ENCODE data around the gene TOPAZ1.

TOPAZ1 gene

DNA sequence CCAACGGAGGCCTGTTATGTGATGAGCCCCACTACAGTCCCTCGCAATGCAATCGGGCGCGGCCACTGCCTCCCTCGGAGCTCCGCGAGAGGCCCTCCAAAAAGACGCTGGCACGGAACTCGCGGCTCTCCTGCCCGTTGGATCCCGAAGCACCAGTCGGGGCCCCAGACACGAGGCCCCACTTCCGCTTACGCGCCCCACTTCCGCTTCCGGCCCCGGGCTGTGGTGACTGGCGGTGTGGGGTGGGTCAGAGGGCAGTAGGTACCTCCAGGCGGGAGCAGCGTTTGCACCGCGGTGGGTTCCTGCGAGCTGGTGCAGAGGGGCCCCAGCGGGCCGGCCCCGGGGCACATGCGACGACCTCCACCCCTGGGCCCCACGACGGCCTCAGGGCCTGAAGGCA is at the start of gene TOPAZ1:
TOPAZ1 (plus strand) TSS at position 181 of the 400 bp plus-strand sequence; CDS start at position 349, 168 bp downstream.
- in situ Hi-C loops (cut with MboI; ENCODE audit: low pct_unique_long_range_greater_than_20kb, low sequenced_read_pairs), result no loop called here
- DNase-seq, result no peak

DNA sequence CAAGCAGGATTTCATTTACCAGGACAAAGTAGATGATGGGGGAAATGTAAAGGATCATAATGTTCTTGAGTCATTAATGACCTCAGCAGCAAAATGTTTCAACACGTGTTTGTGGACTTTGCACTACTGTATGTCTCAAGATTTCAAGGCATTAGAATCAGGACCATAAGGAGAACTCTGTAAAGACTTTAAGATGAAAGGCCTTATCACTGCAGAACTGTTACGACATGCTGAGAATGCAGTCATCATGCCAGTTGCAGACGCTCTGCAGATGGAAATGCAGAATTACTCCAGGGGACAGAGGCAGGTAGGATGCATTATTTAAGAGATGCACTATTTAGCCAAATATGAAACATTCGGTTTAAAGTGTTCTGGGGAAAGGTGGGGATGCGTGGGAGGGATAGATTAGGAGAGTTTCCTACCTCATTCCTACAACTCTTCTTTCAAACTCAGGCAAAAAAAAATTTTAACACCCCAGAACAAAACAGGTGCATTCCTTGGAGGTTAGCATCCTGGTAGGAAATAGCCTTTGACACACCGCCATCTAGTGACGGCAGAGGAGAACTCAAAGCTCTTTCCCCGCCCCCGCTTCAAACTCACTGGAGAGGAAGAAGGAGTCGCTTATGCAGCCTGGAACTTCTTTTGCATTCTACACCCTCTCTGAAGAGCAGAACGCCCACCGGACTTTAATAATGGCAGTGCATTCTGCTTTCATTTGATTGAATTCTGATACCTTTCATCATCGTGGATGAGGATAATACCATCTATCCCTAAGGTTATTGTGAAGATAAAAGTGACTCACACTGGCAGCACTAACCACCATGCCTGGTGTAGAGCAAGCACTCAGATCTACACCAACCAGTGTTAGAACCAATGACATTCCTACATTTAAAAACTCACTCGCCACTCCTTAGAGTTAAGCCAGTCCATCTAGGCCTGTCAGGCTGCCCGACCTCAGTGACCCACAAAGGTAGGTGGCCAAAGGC is 43.1 kb upstream of the TOPAZ1 start:
- in situ Hi-C loops (cut with MboI; ENCODE audit: low pct_unique_long_range_greater_than_20kb, low sequenced_read_pairs), result loop anchor here (25.0 kb wide), 1 partner anchor 336 kb away; no protein-coding TSS in a partner anchor
- peak; percentile 83 for DNase-seq

DNA sequence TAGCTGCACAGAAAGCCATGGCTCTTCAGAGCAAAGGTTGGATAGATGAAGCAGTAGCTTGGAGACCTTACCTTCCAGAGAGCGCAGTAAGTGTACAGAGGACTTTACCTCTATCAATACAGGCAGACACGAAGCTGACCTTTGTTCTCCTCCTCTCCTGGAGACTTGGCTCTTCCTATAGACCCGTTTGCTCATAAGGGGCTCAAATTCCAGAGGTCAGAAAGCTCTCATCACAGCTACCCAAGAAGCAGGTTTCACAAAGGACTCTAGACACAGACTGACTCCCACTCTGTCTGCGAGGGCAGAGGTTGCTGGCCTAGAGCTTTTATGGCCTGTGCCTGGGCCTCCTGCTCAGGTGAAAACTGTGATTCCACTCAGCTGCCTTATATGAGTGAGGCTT is 35.4 kb upstream of the TOPAZ1 start:
- no peak for DNase-seq
- in situ Hi-C loops (cut with MboI; ENCODE audit: low pct_unique_long_range_greater_than_20kb, low sequenced_read_pairs), result no loop called here

DNA sequence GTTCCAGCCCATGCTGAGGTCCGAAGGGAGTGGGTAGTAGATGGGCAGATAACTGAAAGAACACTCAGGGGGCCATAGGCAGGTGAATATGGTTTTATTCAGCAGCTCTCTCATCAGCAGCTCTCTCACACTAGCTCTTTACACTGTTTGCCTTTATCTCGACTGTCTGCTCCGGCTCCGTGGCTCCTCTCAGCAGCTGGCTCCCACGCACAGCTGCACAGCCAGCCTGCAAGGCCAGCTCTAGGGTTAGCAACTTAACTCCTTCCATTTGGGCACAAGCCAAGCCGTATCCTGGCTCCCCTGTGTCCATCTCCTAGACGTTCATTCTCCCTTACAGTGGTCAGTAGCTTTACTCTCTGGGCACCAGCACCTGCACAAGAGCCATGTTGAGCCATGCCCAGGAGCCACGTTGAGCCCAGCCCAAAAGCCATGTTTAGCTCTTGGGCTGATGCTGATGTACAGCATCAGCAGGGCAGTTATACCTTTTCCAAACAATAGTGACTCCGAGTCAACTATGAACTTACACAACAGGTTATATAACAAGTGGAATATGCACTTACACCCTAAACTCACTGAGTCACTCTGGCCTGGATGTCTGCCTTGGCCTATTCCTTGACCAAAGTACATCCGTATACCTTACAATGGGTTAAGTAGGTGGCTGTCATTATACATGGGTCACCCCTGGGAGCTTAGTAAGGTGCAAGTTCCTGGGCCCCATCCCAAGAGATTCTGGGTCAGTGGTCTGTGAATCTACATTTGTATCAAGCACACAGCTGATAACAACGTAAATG is 34.6 kb upstream of the TOPAZ1 start:
- in situ Hi-C loops (cut with MboI; ENCODE audit: low pct_unique_long_range_greater_than_20kb, low sequenced_read_pairs), result no loop called here
- DNase-seq, result no peak

DNA sequence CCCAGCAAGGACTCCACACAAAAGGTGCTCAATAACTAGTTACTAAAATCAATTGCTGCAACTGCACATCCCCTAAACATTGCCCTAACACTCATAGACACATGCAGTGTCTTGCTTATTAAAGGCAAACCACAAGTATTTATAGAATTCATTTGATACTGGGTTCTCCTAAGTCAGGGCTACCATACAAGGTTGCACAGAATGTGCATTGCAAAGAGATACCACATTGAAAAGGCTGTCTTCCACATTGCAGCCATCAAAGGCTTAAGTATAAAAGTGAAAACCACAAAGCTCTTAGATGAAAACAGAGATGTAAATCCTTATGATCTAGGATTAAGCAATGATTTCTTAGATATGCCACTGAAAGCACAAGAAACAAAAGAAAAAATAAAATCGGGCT is 33.6 kb upstream of the TOPAZ1 start:
- no peak for DNase-seq
- in situ Hi-C loops (cut with MboI; ENCODE audit: low pct_unique_long_range_greater_than_20kb, low sequenced_read_pairs), result no loop called here

DNA sequence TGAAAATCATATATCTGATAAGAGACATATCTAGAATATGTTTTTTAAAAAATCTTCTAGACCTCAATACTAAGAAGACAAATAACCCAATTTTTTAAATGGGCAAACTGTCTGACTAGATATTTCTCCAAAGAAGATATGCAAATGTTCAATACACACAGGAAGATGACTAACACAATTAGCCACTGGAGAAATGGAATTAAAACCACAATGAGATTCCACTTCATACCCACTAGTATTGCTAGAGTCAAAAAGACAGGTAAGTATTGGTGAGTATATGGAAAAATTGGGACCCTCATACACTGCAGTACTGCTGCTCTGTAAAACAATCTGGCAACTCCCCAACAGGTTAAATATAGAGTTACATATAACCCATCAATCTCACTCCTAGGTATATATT is 33.1 kb upstream of the TOPAZ1 start:
- no peak for DNase-seq
- in situ Hi-C loops (cut with MboI; ENCODE audit: low pct_unique_long_range_greater_than_20kb, low sequenced_read_pairs), result no loop called here

DNA sequence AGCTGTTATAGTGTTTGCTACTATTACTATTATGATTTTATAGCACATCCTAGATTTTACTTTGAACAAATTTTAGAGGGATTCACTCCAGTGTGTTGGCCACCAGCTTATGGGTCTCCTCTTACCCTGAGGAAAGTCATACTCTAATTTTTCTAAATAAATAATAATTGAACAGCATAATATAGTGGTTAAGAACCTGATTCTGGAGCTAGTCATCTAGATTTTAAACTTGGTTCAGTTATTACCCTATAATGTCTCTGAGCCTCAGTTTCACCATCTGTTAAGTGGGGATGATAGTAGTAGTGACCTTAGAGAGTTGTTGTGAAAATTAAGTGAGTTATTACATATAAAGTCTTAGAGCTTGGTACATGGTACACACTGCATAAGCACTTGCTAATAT is 30.7 kb upstream of the TOPAZ1 start:
- DNase-seq, result no peak
- in situ Hi-C loops (cut with MboI; ENCODE audit: low pct_unique_long_range_greater_than_20kb, low sequenced_read_pairs), result no loop called here

DNA sequence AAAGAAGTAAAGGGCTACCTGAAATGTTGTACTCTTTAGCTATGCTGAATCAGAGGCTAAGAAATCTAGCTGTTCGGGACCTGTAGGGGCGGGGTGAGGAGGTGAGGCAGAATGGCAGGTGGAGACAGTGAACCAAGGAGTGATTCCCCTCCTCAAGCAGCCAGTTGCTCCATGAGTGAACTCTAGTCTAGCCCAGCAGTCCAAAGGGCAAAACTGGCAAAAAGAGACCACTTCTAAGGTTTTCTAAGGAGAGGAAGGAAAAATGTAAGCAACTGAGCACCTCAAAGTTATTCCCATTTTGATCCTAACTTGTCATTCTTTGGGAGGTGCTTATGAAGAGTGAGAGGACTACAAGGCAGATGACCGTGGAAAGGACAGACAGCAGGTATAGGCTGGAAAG is 19.3 kb upstream of the TOPAZ1 start:
- in situ Hi-C loops (cut with MboI; ENCODE audit: low pct_unique_long_range_greater_than_20kb, low sequenced_read_pairs), result no loop called here
- no peak for DNase-seq

DNA sequence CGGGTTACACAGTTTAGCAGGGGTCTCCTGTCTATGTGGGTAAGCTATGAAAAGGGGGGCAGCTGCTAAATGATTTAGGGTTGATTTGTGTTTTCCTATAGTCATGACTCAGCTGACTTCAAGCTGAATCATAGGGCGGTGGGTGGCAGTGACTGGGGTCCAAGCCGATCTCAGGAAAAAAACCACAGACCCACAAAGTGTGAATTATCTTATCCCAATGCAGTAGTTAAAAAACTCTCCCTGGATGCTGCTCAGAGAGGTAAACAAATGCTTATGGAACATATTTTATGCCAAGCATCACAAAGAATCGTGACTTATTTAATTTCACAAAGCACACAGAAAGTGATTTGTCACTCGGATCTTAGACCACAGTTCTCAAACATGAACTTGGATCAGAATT is 18.4 kb upstream of the TOPAZ1 start:
- in situ Hi-C loops (cut with MboI; ENCODE audit: low pct_unique_long_range_greater_than_20kb, low sequenced_read_pairs), result no loop called here
- no peak for DNase-seq

DNA sequence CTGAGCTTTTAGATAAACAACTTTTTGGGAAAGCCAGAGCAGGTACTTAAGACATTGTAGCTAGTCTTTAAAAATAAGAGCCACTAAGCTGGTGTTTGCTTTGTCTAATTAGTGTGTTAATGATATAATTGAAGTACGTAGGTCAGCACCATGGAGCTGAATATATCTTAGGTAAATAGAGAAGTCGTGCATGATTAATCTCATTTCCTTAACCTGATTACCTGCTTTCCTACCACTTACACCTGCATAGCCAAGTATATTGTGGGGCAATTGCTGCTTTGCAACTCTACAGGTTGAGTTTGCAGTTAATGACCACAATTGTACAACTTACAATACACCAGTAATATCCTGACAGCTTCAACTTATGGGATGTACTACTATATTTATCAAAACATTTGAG is 17.6 kb upstream of the TOPAZ1 start:
- no peak for DNase-seq
- in situ Hi-C loops (cut with MboI; ENCODE audit: low pct_unique_long_range_greater_than_20kb, low sequenced_read_pairs), result no loop called here

DNA sequence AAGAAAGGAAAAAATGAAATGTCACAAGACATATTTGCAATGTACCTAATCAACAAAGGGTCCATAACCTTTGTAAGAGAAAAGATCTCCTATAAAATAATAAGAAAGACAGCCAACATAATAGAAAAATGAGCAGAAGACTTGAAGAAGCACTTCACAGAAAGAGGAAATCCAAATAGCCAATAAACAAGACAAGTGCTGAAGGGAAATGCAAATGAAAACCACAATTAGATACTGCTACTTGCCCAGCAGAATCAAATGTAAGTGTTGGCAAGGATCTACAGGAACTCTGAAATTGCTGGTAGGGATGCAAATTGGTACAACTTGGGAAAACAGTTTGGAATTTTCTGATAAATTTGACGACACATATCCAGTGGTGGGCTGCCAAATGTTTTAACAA is 15.1 kb upstream of the TOPAZ1 start:
- DNase-seq, result peak; percentile 8
- in situ Hi-C loops (cut with MboI; ENCODE audit: low pct_unique_long_range_greater_than_20kb, low sequenced_read_pairs), result no loop called here

DNA sequence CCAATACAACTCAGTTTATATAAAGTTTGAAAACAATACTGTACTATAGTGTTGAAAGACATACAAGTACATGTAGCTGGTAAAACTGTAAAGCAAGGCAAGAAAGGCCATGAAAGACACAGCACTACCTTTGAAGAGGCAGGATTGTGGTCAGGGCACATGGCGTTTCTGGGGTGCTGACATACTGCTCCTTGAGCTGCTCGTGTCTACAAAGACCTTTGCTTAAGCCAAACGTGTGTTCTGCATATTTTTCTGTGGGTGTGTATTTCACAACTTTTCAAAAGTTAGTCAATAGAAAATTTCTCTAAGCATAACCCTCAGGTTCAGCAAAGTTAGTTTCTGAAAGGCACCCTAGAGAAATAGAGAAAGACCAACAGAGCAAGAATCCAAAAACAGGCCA is 14.1 kb upstream of the TOPAZ1 start:
- in situ Hi-C loops (cut with MboI; ENCODE audit: low pct_unique_long_range_greater_than_20kb, low sequenced_read_pairs), result no loop called here
- no peak for DNase-seq

DNA sequence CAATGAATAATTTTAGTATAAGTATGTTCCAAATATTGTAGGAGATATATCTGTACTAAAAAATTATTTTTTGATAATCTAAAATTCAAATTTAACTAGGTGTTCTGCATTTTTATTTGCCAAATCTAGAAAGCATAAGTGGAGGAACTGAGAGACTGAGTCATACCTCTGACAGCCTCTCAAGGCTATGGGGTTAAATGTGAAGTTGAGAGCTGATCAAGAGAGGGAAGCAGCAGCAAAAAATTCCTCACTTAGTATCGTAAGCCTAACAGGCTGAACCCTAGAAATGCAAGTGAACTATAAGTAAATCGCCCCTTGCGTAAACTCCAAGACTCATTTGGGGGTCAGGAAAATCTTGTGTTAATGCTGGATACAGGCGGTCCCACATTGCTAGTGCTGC is 12.8 kb upstream of the TOPAZ1 start:
- in situ Hi-C loops (cut with MboI; ENCODE audit: low pct_unique_long_range_greater_than_20kb, low sequenced_read_pairs), result no loop called here
- DNase-seq, result no peak

DNA sequence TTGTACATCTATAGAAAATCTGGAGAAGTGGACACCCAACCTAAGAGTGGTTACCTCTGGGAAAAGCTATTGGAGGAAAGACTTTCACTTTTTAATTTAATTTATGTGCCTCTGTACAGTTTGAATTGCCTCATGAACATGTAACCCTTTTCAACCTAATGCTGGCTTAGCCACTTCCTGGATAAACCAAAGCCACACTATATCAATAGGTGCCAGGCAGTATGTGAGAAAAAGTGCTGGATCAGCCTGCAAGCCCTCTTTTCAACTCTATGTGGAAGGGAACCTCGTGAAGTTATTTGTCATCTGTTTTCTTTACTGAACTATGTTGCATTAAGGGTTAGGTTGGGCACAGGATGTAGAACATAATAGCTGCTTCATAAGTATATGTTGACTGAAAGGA is 9.3 kb upstream of the TOPAZ1 start:
- peak; percentile 12 for DNase-seq
- in situ Hi-C loops (cut with MboI; ENCODE audit: low pct_unique_long_range_greater_than_20kb, low sequenced_read_pairs), result no loop called here

DNA sequence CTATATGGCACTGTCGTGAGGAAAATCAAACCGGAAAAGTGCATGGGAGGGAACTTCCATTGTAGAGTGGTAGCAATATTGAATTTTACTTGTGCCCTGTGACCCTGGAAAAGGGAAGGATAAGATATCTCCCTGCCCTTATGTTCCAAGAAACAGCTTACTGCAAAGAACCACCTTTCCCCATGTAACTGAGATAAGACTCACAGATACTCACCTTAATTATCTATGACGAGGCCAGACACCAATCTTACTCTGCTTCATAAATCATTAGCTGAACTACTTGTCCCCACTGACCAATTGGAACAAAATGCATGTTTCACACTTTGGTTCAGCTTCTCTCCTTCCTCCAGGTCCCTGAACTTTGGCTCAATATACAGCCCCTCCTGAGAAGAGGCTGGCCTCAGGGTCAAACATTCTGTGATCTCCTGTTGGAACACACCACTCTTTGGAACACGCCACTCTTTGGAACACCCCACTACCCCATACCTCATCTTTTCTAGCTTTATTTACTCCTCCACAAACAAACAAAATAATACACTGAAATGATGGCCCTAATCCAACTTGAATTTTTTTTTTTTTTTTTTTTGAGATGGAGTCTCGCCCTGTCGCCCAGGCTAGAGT is 6.9 kb upstream of the TOPAZ1 start:
- in situ Hi-C loops (cut with MboI; ENCODE audit: low pct_unique_long_range_greater_than_20kb, low sequenced_read_pairs), result no loop called here

DNA sequence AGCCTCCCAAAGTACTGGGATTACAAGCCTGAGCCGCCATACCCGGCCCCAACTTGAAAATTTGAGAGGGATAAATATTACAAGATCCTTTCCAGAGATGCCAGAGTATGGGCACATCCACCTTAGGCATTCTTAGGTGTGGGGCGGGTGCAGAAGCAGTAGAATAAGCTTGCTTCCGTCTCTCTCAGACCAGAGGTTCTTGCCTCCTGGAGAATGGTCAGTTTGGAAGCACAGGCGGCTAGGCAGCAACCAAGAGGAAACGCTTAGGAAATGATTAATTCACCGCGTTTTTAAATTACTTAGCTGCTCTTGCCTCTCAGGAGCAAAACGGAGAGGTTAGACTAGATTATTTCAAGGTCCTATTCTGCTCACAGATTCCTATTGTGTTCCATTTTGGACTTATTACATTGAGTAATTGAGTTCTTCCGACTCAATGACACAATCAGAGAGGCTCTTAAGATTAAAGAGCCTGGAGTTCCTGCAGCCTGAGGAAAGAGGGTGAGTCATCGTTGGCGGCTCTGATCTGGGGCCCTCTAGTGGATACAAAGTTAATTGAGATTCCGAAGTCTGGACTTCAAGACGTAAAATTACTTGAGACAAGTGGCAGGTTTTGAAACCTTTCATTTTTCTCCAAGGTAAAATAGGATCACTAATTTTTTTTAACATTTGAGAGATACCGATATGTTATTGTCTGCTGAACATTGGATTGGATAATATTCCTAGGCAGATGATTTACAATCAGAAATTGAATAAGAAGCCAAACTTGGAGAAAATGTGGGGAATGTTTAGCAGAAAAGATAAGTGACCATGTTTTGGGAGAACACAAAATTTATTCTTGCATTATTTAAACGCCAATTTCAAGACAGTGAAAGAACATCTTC is 5.8 kb upstream of the TOPAZ1 start:
- in situ Hi-C loops (cut with MboI; ENCODE audit: low pct_unique_long_range_greater_than_20kb, low sequenced_read_pairs), result no loop called here
- peak; percentile 84 for DNase-seq

More for the DNA sequence above, 6.9 kb upstream of the TOPAZ1 start:
- DNase-seq, result no peak

DNA sequence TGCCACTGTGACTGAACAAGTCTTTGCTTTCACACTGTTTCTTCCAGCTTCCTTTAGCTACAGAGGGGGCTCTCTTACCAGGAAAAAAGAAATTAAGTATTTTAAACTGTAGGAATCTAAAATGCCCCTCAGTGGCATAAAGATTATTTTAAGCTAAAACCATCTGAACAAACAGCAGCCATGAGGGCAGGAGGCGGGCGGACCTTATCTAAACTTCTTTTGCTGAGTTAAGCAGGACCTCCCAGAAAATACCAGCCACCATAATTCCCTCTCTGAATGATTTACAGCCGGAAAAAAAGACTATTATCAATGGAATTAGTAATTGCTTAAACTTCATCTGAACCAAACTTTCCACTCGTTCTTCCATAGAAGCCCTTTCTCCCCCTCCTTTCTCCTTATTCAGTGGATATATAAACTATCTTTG is 5.2 kb upstream of the TOPAZ1 start:
- DNase-seq, result no peak
- in situ Hi-C loops (cut with MboI; ENCODE audit: low pct_unique_long_range_greater_than_20kb, low sequenced_read_pairs), result no loop called here

DNA sequence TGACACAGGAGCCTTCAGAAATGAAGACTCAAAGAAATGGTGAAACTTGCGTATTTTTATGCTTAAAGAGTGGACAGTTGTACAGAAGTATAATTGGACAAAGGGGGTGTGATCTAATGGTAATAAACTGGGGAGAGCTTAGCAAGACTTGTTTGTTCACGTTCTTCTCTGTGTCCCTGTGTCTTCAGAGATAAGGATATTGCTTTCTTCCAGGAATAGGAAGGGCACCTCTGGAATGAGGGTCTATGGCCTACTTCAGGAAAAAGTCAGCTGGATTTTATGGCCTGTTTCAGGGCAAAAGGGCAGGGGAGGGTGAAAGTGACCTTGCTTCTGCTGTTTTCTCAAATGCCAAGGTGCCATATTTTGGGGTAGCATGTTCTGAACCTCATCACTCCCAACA is 4.5 kb upstream of the TOPAZ1 start:
- in situ Hi-C loops (cut with MboI; ENCODE audit: low pct_unique_long_range_greater_than_20kb, low sequenced_read_pairs), result no loop called here
- DNase-seq, result no peak

DNA sequence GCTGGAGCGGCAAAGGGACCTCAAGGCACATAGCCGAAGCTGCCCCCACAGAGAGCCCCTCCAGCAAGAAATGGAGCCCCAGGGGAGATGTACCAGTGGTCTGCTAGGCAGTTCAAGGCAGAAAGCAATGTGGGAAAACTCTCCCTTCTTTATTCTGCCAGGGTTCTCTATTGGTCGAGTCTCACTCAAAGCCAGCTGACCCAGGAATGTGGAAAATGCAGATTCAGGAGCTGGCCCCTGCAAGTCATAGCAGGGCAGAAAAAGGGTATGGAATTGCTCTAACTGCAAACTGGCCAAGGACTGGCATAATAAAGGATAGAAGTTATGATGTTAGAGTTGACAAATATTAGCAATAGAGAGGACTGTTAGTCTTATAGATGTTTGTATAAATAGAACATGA is 4.0 kb upstream of the TOPAZ1 start:
- DNase-seq, result no peak
- in situ Hi-C loops (cut with MboI; ENCODE audit: low pct_unique_long_range_greater_than_20kb, low sequenced_read_pairs), result no loop called here

All from KBM-7 (cell line).